ENCODE data around the gene ERG.

Gene ERG

GRCh38 chr21:38363693-38364092 lies 134.6 kb downstream of the ERG start:
- peak; percentile 56 to 76 for DNase-seq (ENCODE audit: low read depth in 1 of 2, low spot score in 1 of 2)
- H3K4me3 ChIP-seq (replicated peaks; ENCODE audit: insufficient read depth, low read length): no peak overlapping the region
- H3K27me3 ChIP-seq (ENCODE audit: insufficient read depth, poor library complexity, severe bottlenecking): no peaks in the 10 kb centered on the region
- TF ChIP-seq REST (IDR thresholded peaks at IDR 0.05; ENCODE audit: insufficient replicate concordance, low read depth) (no peak), GABPA (IDR thresholded peaks at IDR 0.05; ENCODE audit: low read depth) (no peak), POLR2AphosphoS5 (IDR thresholded peaks at IDR 0.05; ENCODE audit: low read depth) (no peak), CTCF (IDR thresholded peaks at IDR 0.05; ENCODE audit: insufficient read depth, low read length) (no peak), SPI1 (IDR thresholded peaks at IDR 0.05; ENCODE audit: borderline replicate concordance, low read depth) (no peak)
- peak overlapping the region; percentile 72 for H3K27ac ChIP-seq (replicated peaks)

GRCh38 chr21:38361324-38361723 lies 137.0 kb downstream of the ERG start:
- no peak overlapping the region for H3K4me3 ChIP-seq (replicated peaks; ENCODE audit: insufficient read depth, low read length)
- peak overlapping the region; percentile 72; the same call in 1 of the 2 replicates for H3K27ac ChIP-seq (replicated peaks)
- no peaks in the 10 kb centered on the region for H3K27me3 ChIP-seq (ENCODE audit: insufficient read depth, poor library complexity, severe bottlenecking)
- no peak for DNase-seq (ENCODE audit: low read depth in 1 of 2, low spot score in 1 of 2)
- TF ChIP-seq SPI1 (IDR thresholded peaks at IDR 0.05; ENCODE audit: borderline replicate concordance, low read depth) (no peak), POLR2AphosphoS5 (IDR thresholded peaks at IDR 0.05; ENCODE audit: low read depth) (no peak), GABPA (IDR thresholded peaks at IDR 0.05; ENCODE audit: low read depth) (no peak), REST (IDR thresholded peaks at IDR 0.05; ENCODE audit: insufficient replicate concordance, low read depth) (no peak), CTCF (IDR thresholded peaks at IDR 0.05; ENCODE audit: insufficient read depth, low read length) (no peak)

GRCh38 chr21:38359835-38360234 lies 138.4 kb downstream of the ERG start:
- DNase-seq (ENCODE audit: low read depth in 1 of 2, low spot score in 1 of 2): no peak

More at GRCh38 chr21:38359835-38360234, 138.4 kb downstream of the ERG start:
- H3K27ac ChIP-seq (replicated peaks): no peak overlapping the region
- no peak for TF ChIP-seq SPI1 (IDR thresholded peaks at IDR 0.05; ENCODE audit: borderline replicate concordance, low read depth)
- TF ChIP-seq CTCF (IDR thresholded peaks at IDR 0.05; ENCODE audit: insufficient read depth, low read length): no peak
- no peak for TF ChIP-seq REST (IDR thresholded peaks at IDR 0.05; ENCODE audit: insufficient replicate concordance, low read depth)
- TF ChIP-seq POLR2AphosphoS5 (IDR thresholded peaks at IDR 0.05; ENCODE audit: low read depth): no peak
- no peak for TF ChIP-seq GABPA (IDR thresholded peaks at IDR 0.05; ENCODE audit: low read depth)
- H3K27me3 ChIP-seq (ENCODE audit: insufficient read depth, poor library complexity, severe bottlenecking): no peaks in the 10 kb centered on the region
- H3K4me3 ChIP-seq (replicated peaks; ENCODE audit: insufficient read depth, low read length): no peak overlapping the region

Data from HL-60 (cell line).